ENCODE data around the gene AFAP1.
"Not testable (repeated sequence)": the region's sequence is repeated elsewhere in the genome, so short reads cannot be mapped to it uniquely, and the experiment has no call there.

The AFAP1 gene

DNA sequence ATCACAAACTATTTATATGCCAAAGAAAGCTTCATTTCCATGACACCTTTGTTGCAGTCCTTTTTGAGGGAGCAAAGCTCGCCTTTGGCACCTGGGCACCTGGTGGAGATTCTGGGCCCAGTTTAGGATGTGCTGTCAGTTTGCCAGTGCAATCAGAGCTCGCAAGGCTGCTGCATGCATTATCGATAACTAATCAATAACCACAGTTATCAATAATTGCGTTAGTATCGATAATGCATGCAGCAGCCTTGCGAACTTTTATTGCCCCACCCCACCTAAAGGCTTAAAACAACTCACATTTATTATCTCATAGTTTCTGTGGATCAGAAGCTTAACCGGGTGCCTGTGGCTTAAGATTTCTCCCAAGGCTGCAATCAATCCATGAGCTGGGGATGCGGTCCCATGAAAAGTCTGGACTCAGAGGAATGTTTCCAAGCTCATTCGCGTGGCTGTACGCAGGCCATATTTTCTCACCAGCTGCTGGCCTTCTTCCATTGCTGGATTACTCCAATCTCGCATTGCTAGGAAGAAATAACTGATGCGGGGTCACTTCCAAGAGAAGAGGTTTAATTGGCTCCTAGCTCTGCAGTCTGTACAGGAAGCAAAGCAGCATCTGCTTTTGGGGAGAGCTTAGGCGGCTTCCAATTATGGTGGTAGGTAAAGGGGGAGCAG lies 6.2 kb upstream of the AFAP1 start:
- no peak for DNase-seq

GRCh38 chr4:7944599-7945220 lies 5.0 kb upstream of the AFAP1 start:
- no peak for DNase-seq

DNA sequence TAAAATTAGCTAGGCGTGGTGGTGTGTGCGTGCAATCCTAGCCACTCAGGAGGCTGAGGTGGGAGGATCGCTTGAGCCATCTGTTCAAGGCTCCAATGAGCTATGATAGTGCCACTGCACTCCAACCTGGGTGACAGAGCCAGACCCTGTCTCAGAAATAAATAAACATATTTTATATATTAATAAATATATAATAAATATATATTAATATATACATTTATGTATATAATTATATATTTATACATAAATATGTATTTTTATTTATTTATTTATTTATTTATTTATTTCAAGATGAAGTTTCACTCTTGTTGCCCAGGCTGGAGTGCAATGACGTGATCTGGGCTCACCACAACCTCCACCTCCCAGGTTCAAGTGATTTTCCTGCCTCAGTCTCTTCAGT lies 4.0 kb upstream of the AFAP1 start:
- DNase-seq, result not testable (repeated sequence)

GRCh38 chr4:7943211-7943610 lies 3.5 kb upstream of the AFAP1 start:
- no peak for DNase-seq

DNA sequence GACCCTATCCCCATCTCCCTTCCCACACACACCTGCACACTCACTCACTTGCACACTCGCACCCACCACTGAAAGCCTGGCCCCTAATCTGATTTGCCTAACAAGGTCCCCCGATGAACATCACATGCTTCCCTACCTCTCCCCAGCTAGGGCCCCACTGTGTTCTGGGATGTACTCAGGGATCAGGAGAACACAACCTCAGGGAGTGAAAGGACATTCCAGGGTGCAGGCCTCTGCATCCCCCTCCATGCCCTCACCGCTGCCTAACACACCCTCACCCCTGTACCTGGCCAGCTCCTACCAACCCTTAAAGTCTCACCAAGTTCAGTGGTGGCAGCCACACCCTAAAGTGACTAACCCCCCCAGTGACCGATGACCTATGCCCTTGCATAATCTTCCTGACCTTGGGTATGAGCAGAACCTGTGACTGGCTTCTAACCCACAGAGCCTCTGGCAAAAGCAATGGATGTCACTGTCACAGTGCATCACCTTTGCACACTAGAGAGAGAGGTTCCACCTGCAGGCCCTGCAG lies 2.4 kb upstream of the AFAP1 start:
- DNase-seq, result no peak

GRCh38 chr4:7941111-7941964 lies 1.7 kb upstream of the AFAP1 start:
- no peak for DNase-seq

DNA sequence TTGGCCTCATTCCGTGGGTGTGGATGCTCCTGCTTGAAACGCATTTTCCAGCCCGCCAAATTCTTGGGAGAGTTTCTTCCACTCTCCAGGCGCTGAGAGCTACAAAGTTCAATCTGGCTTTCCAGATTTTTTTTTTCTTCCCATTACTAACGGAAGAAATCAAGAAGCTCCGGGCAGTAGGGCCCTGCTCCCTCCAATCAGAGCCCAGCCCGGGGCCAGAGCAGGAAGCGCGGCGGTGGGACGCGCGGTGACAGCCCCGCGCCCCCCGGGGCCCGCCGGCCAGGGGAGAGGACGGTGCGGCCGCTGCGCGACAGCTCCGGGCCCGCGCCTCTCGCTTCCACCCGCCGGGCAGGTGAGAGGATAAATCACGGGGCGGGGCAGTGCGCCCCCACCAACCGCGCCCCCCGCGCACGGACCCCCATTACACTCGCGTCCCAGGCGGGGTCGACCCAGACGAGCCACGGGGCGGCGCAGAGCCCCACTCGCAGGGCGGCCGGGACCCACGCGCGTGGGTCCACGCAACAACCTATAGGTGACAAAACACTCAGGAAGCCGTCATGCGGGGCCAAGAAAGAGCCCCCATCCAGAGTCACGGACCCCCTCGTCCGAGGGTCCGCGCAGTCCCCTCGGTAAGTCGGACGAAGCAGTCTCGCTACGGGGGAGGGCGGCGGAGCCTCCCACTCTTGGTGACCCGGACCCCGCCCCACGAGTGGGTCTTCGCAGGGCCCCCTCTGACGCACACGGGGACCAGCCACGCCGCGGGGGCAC lies 868 bp downstream of the AFAP1 start:
- DNase-seq, result peak in 1 of 4 experiments; percentile 6

DNA sequence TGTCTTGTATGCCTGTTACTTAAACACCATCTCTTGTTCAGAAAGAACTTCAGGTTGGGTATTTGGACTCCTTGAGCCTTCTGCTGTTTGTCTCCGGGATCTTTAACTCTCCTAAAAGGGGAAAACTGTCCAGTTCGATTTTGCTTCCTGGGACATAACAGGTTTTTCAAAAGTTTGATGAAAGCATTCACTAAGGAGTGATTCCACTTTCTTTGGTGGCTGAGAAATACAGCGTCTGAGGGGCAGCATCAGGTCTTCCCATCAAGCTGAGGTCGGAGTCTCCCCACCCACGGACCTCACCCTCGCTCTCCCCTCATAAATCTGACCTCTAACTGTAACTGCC lies 1.4 kb downstream of the AFAP1 start:
- no peak for DNase-seq

DNA sequence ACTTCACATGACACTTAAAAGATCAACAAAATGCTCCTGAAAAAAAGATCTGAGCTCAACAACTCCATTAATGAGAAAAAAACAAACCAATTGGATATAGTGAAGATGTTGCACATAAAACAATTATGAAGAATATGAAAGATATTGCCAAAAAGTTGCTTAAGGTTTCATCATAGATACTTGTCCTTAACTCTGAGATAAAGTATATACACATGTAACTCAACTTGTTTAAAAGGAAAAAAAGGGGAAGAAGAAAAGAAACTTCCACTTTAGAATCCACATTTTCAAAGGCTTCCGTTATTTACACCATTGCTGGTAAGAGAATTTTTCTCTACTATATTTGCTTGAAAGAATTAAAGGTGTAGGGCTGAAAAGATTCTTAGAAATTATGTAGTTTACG lies 2.7 kb downstream of the AFAP1 start:
- DNase-seq, result no peak

GRCh38 chr4:7933651-7934510 lies 5.8 kb downstream of the AFAP1 start:
- DNase-seq, result no peak

GRCh38 chr4:7932287-7932686 lies 7.4 kb downstream of the AFAP1 start:
- no peak for DNase-seq

- no peak for DNase-seq
These were observed 10.3 kb downstream of the AFAP1 start for GRCh38 chr4:7929118-7929951.

GRCh38 chr4:7928711-7929110 lies 10.9 kb downstream of the AFAP1 start:
- no peak for DNase-seq

DNA sequence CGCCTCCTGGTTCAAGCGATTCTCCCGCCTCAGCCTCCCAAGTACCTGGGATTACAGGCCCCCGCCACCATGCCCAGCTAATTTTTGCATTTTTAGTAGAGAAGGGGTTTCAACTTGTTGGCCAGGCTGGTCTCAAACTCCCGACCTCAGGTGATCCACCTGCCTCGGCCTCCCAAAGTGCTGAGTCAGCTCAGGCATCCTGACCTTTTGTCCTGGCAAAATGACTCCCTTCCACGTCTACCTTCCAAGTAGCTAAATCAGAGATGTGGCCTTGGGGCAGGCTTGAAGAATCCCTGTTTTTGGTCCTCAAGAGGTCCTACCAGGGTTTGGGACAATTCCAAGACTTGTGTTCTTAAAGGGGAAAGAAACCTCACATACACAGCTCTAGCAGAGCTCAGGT lies 12.8 kb downstream of the AFAP1 start:
- no peak for DNase-seq

GRCh38 chr4:7924570-7924969 lies 15.1 kb downstream of the AFAP1 start:
- DNase-seq, result no peak

- DNase-seq, result no peak
These were observed 15.5 kb downstream of the AFAP1 start for GRCh38 chr4:7924163-7924562.

GRCh38 chr4:7922466-7922865 lies 17.2 kb downstream of the AFAP1 start:
- DNase-seq, result no peak

GRCh38 chr4:7918981-7919380 lies 20.7 kb downstream of the AFAP1 start:
- DNase-seq, result no peak

DNA sequence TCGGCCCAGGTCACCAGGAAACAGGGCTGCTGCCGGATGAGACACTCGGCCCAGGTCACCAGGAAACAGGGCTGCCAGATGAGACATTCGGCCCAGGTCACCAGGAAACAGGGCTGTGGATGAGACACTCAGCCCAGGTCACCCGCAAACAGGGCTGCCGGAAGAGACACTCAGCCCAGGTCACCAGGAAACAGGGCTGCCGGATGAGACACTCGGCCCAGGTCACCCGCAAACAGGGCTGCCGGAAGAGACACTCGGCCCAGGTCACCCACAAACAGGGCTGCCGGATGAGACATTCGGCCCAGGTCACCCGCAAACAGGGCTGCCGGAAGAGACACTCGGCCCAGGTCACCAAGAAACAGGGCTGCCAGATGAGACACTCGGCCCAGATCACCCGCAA lies 21.5 kb downstream of the AFAP1 start:
- DNase-seq, result not testable (repeated sequence)

- DNase-seq, result no peak
These were observed 22.0 kb downstream of the AFAP1 start for GRCh38 chr4:7917669-7918068.

GRCh38 chr4:7915875-7916242 lies 23.8 kb downstream of the AFAP1 start:
- DNase-seq, result no peak

Data from activated naive CD4-positive, alpha-beta T cell (primary cell).